Endothelial cell of umbilical vein (primary cell): ENCODE measurements around the gene UBXN1. TPM values are rescaled to one million over a fixed set of nuclear protein-coding genes. Genes with fewer than 3 reads are reported as not detected.
A peak's percentile ranks its signal among the peaks of the same experiment; 100 is the strongest.

Experiments used
- BruUV-seq: library from RNA; stranded (reverse); fragments of 400-500 nt; replicated peaks from 2 replicates; lab custom pipeline; 2021; lab: Mats Ljungman, UMichigan
- CTCF ChIA-PET: fragments of 300-600, 350-600 bp; sonication (Branson Sonifier 250); formaldehyde crosslinking; loops from one replicate; lab custom pipeline; 2021; ENCODE audit warnings: antibody characterized with exemption, inconsistent platforms; lab: Charles Lee
- POLR2A ChIA-PET: fragments of 300-600, 350-600 bp; sonication (Branson Sonifier 250); formaldehyde crosslinking; loops from one replicate; lab custom pipeline; 2021; ENCODE audit warnings: antibody characterized with exemption, inconsistent platforms; lab: Charles Lee
- DNase-seq: peaks from one replicate; pipeline ENCODE4 v3.0.0-alpha.2; 2011; ENCODE audit warnings: low read depth, low spot score
- FAIRE-seq: peaks from 2 replicates; lab custom pipeline; 2011; peaks lifted over from hg19 to GRCh38; lab: Jason Lieb, UNC
- H2AFZ ChIP-seq: 2 replicates; pipeline ENCODE4 v1.6.0; 2012; ENCODE audit warnings: low read depth, low read length, control low read depth, inconsistent platforms
- H3K27ac ChIP-seq: 2 replicates; pipeline ENCODE4 v1.5.1; 2011; ENCODE audit warnings: low read depth, mild to moderate bottlenecking, control low read depth, low read length, moderate library complexity; ENCODE audit not compliant: insufficient read depth
- H3K27me3 ChIP-seq, 2 experiments: 2 replicates each; pipeline versions ENCODE4 v1.6.0 to v1.6.1; 2011; ENCODE audit warnings: low read length in 2 of 2, mixed read lengths in 1 of 2; ENCODE audit not compliant: control insufficient read depth in 2 of 2, insufficient read depth in 2 of 2
- H3K36me3 ChIP-seq, 2 experiments: 2 replicates in 1 of 2; 3 replicates in 1 of 2; pipeline ENCODE4 v1.5.1; 2011; ENCODE audit warnings: low read length in 2 of 2, mild to moderate bottlenecking in 1 of 2, moderate library complexity in 1 of 2; ENCODE audit not compliant: control insufficient read depth in 2 of 2, insufficient read depth in 2 of 2; ENCODE audit errors: extremely low read depth in 1 of 2
- H3K4me1 ChIP-seq: 3 replicates; pipeline ENCODE4 v1.5.1; 2011; ENCODE audit warnings: mild to moderate bottlenecking, low read length; ENCODE audit not compliant: control insufficient read depth, insufficient read depth; ENCODE audit errors: extremely low read depth
- H3K4me2 ChIP-seq: 2 replicates; pipeline ENCODE4 v1.6.1; 2011; ENCODE audit warnings: low read length, control low read depth, mixed read lengths; ENCODE audit not compliant: insufficient read depth
- H3K4me3 ChIP-seq, 3 experiments: fragments of 200-600 bp in 1 of 3; sonication (generic), shearing (Covaris generic) in 1 of 3; replicated peaks in 1 of 3; 2 replicates each; pipeline ENCODE4 v1.5.1; 2011 to 2016; ENCODE audit warnings: control low read depth in 3 of 3, low read length in 3 of 3, mild to moderate bottlenecking in 2 of 3, inconsistent platforms in 1 of 3, low read depth in 1 of 3, moderate library complexity in 1 of 3; ENCODE audit not compliant: insufficient read depth in 1 of 3
- H3K79me2 ChIP-seq: 2 replicates; pipeline ENCODE4 v1.6.0; 2012; ENCODE audit warnings: low read length, inconsistent platforms; ENCODE audit not compliant: control insufficient read depth, insufficient read depth
- H3K9ac ChIP-seq: replicated peaks from 2 replicates; pipeline ENCODE3; 2011; ENCODE audit warnings: low read length, control low read depth; ENCODE audit not compliant: insufficient read depth; ENCODE audit errors: extremely low read depth
- H3K9me1 ChIP-seq: replicated peaks from 3 replicates; pipeline ENCODE4 v1.6.0; 2011; ENCODE audit warnings: mild to moderate bottlenecking, low read length; ENCODE audit not compliant: control insufficient read depth, insufficient read depth; ENCODE audit errors: extremely low read depth
- H3K9me3 ChIP-seq: replicated peaks from 2 replicates; pipeline ENCODE4 v1.5.1; 2012; ENCODE audit warnings: low read length, inconsistent platforms; ENCODE audit not compliant: control insufficient read depth, insufficient read depth
- H4K20me1 ChIP-seq: replicated peaks from 2 replicates; pipeline ENCODE3; 2011; ENCODE audit warnings: mild to moderate bottlenecking, low read length; ENCODE audit not compliant: control insufficient read depth, insufficient read depth; ENCODE audit errors: extremely low read depth
- EZH2 ChIP-seq: IDR thresholded peaks from 2 replicates; pipeline ENCODE4 v1.6.1; 2012; ENCODE audit warnings: borderline replicate concordance, low read depth, mild to moderate bottlenecking, moderate library complexity, low read length, inconsistent platforms; ENCODE audit not compliant: severe bottlenecking
- FOS ChIP-seq: IDR thresholded peaks from 2 replicates; pipeline ENCODE4 v1.6.1; 2011; ENCODE audit warnings: mild to moderate bottlenecking, low read length, moderate library complexity, borderline replicate concordance; ENCODE audit not compliant: insufficient read depth
- GATA2 ChIP-seq: IDR thresholded peaks from 2 replicates; pipeline ENCODE4 v1.7.0; 2011; ENCODE audit warnings: low read depth, mild to moderate bottlenecking, moderate library complexity, mixed read lengths, low read length; ENCODE audit not compliant: insufficient read length, insufficient read depth
- JUN ChIP-seq: IDR thresholded peaks from 2 replicates; pipeline ENCODE4 v1.6.1; 2011; ENCODE audit warnings: borderline replicate concordance, low read depth; ENCODE audit not compliant: insufficient read length, insufficient read depth
- MAX ChIP-seq: IDR thresholded peaks from 2 replicates; pipeline ENCODE4 v1.6.1; 2011; ENCODE audit not compliant: insufficient read depth, insufficient read length
- MYC ChIP-seq: IDR thresholded peaks from one replicate; pipeline ENCODE4 v1.6.1; 2011; ENCODE audit warnings: mild to moderate bottlenecking, low read depth, low read length
- POLR2A ChIP-seq: IDR thresholded peaks from 2 replicates; pipeline ENCODE4 v1.6.1; 2012; ENCODE audit warnings: low read depth, mild to moderate bottlenecking, control low read depth, low read length
- POLR2AphosphoS5 ChIP-seq: IDR thresholded peaks from 2 replicates; pipeline ENCODE4 v1.6.1; 2012; ENCODE audit warnings: low read depth, mild to moderate bottlenecking, control low read depth, low read length, moderate library complexity; ENCODE audit not compliant: insufficient read depth
- dilution Hi-C: fragments of 300-500 bp; cut with MboI; formaldehyde crosslinking; loops from one replicate; pipeline ENCODE4 v1.15.0; 2019; ENCODE audit warnings: low sequenced_read_pairs; ENCODE audit not compliant: extremely low pct_ligation_motif_present
- intact Hi-C: fragments of 100-400 bp; cut with micrococcal nuclease; formaldehyde crosslinking; loops from one replicate; pipeline ENCODE4 v1.10.0; 2022
- polyA plus RNA-seq, 4 experiments: library from polyadenylated mRNA; depleted of rRNA in 3 of 4; stranded (reverse) in 3 of 4; unstranded in 1 of 4; fragments of >200 nt; gene quantifications; 2 replicates each; pipeline versions ENCODE4 v1.2.1 to v1.2.3, GENCODE V29; 2011 to 2012; ENCODE audit warnings: missing spikeins in 1 of 4
- total RNA-seq: library from RNA; stranded (reverse); gene quantifications from 2 replicates; pipeline ENCODE4 v1.2.3, GENCODE V29; 2021
- TF ChIP-seq, protein P1 (sequence below), 2 donors: IDR thresholded peaks; 1 replicate in 1 of 2; 2 replicates in 1 of 2; pipeline ENCODE4 v1.5.1; 2011; ENCODE audit warnings: low read length in 2 of 2, mild to moderate bottlenecking in 2 of 2, moderate library complexity in 2 of 2, control low read depth in 1 of 2, inconsistent platforms in 1 of 2, low read depth in 1 of 2; ENCODE audit not compliant: insufficient read depth in 1 of 2; ENCODE audit errors: extremely low read depth in 1 of 2

UBXN1 gene
- total and polyA plus RNA-seq, 2 donors (not counting 3 experiments of a cell fraction or from before 2014, with no cell fraction given) = 113 to 114 TPM

DNA sequence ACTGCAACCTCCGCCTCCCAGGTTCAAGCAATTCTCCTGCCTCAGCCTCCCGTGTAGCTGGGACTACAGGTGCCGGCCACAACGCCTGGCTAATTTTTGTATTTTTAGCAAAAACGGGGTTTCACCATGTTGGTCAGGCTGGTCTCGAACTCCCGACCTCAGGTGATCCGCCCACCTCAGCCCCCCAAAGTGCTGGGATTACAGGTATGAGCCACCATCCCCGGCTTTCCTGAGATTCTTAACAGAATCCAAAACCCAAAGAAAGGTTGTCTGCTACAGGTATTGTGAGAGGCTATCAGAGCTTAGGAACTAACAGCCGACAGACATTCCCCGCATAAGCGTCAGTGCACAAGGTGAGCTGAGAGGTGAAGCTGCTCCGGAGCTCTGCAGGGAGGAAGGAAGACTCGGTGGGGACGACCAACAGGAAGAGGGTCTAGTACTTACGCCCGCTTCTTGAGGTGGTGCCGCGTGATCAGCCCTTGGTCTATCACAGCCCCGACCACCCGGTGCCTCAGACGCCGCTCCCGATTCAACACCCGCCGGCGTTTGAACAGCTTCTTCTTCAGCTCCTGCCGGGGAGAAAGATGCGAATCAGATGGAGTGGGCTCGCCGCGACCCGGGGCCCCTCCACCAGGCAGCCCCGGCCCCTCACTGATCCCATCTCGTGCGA, 14.3 kb downstream of the UBXN1 start:
- DNase-seq (no peak), FAIRE-seq (peak; percentile 53)
- peaks cover 31% of the 10 kb centered on the region for H3K79me2 ChIP-seq

GRCh38 chr11:62656796-62657429, 22.0 kb downstream of the UBXN1 start:
- H3K9me1 ChIP-seq = no peaks in the 10 kb centered on the region
- H3K27ac ChIP-seq = no peak overlapping the region
- H3K4me2 ChIP-seq = no peak overlapping the region
- TF ChIP-seq GATA2 (no peak), EZH2 (no peak), POLR2A (no peak), JUN (no peak), FOS (no peak), POLR2AphosphoS5 (no peak), MYC (no peak), MAX (no peak)
- TF ChIP-seq, protein P1, sequence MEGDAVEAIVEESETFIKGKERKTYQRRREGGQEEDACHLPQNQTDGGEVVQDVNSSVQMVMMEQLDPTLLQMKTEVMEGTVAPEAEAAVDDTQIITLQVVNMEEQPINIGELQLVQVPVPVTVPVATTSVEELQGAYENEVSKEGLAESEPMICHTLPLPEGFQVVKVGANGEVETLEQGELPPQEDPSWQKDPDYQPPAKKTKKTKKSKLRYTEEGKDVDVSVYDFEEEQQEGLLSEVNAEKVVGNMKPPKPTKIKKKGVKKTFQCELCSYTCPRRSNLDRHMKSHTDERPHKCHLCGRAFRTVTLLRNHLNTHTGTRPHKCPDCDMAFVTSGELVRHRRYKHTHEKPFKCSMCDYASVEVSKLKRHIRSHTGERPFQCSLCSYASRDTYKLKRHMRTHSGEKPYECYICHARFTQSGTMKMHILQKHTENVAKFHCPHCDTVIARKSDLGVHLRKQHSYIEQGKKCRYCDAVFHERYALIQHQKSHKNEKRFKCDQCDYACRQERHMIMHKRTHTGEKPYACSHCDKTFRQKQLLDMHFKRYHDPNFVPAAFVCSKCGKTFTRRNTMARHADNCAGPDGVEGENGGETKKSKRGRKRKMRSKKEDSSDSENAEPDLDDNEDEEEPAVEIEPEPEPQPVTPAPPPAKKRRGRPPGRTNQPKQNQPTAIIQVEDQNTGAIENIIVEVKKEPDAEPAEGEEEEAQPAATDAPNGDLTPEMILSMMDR (IDR thresholded peaks at IDR 0.05; ENCODE audit: extremely low read depth in 1 of 2, insufficient read depth in 1 of 2, low read depth in 1 of 2, low read length in 2 of 2) = no peak
- H3K27me3 ChIP-seq = no peaks in the 10 kb centered on the region
- H2AFZ ChIP-seq = no peak overlapping the region
- CTCF ChIA-PET = interaction anchor here (1.1 to 1.4 kb wide), 3 partner anchors 11 to 262 kb away, joined by 3 to 4 read pairs (median 3); partner anchors contain the start of gene TUT1
- intact Hi-C loops = no loop called here
- POLR2A ChIA-PET = interaction anchor here (5.3 kb wide), 1 partner anchor 8 kb away, joined by 71 read pairs; the partner anchor contains the start of genes C11orf98 and CSKMT
- FAIRE-seq (peak; percentile 47), DNase-seq (no peak)
- H3K9me3 ChIP-seq = no peaks in the 10 kb centered on the region
- H3K4me1 ChIP-seq = no peaks in the 10 kb centered on the region
- no TSS peak for BruUV-seq
- H3K9ac ChIP-seq = no peak overlapping the region
- dilution Hi-C loops = no loop called here
- no peak overlapping the region for H3K4me3 ChIP-seq
- H3K36me3 ChIP-seq = no peaks in the 10 kb centered on the region
- peaks cover 11% of the 10 kb centered on the region for H3K79me2 ChIP-seq
- H4K20me1 ChIP-seq = no peaks in the 10 kb centered on the region

More for the DNA sequence above, 14.3 kb downstream of the UBXN1 start:
- intact Hi-C loops = loop anchor here (1.0 to 5.0 kb wide), 4 partner anchors 11 to 52 kb away; partner anchors contain the start of genes BSCL2, EML3, GNG3 and INTS5
- Histone ChIP-seq H3K9me3 (no peaks in the 10 kb centered on the region), H4K20me1 (no peaks in the 10 kb centered on the region), H3K27ac (peak overlapping the region; percentile 6), H2AFZ (peak overlapping the region; percentile 4), H3K4me2 (peak overlapping the region; percentile 39), H3K4me3 (peak overlapping the region; percentile 42 to 83 (median 59)), H3K9me1 (no peaks in the 10 kb centered on the region), H3K4me1 (peaks cover 16% of the 10 kb centered on the region), H3K36me3 (peaks cover 0 to 2% of the 10 kb centered on the region in 2 experiments), H3K9ac (peak overlapping the region; percentile 69), H3K27me3 (no peaks in the 10 kb centered on the region)
- ChIA-PET CTCF (interaction anchor here (0.9 to 2.5 kb wide), 15 partner anchors 9 to 270 kb away, joined by 3 to 15 read pairs (median 7); partner anchors contain the start of genes B3GAT3, BSCL2, GNG3 and INTS5), POLR2A (interaction anchor here (0.6 to 2.2 kb wide), 38 partner anchors 10 to 326 kb away, joined by 3 to 71 read pairs (median 6); partner anchors contain the start of genes AHNAK, B3GAT3, EEF1G and EML3)
- dilution Hi-C loops = no loop called here
- TSS peak; percentile 53 for BruUV-seq
- TF ChIP-seq EZH2 (no peak), POLR2A (no peak), POLR2AphosphoS5 (no peak), GATA2 (no peak), FOS (no peak)
